LHCN-M2 (cell line): ENCODE measurements around the gene SSBP3. TPM values are rescaled to one million over a fixed set of nuclear protein-coding genes. Genes with fewer than 3 reads are reported as not detected.

Experiments
- DNase-seq: peaks from one replicate; pipeline ENCODE4 v3.0.0-alpha.2; 2012; ENCODE audit warnings: low read depth
- total RNA-seq: library from RNA; depleted of rRNA; stranded (reverse); fragments of >200 nt; gene quantifications from 2 replicates; pipeline ENCODE4 v1.2.3, GENCODE V29; 2014

SSBP3 gene
- total RNA-seq, 1 experiment from 2014 or later: 20.8 TPM

GRCh38 chr1:54287176-54287650 lies 119.0 kb downstream of the SSBP3 start:
- peak; percentile 66 for DNase-seq

DNA sequence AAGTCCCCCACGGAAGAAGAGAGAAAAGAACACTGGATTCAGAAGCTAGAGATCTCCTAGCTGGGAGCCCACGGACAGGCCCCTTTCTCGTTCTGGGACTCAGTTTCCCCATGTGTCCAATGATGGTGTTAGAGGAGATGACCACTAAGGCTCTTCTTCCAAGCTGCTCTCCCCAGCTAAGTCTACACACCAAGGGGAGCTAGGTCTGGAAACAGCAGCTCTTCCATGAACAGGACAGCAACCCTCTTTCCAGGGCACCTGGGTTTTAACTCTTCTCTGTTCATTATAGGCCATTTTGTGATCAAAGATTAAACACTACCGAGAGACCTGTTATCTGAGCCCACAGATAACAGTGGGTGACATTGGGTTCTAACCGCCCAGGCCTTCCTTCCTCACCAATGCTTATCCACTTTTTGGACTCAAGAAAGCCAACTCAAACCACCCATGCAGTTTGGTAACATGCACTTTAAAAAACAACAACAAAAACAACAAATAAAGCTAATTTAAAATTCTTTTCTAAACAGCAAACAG lies 120.3 kb downstream of the SSBP3 start:
- DNase-seq: no peak

GRCh38 chr1:54284781-54285529 lies 121.2 kb downstream of the SSBP3 start:
- no peak for DNase-seq

- DNase-seq: no peak
Observed at GRCh38 chr1:54283635-54284385, 122.4 kb downstream of the SSBP3 start.

- no peak for DNase-seq
Observed at GRCh38 chr1:54282101-54282847, 123.9 kb downstream of the SSBP3 start.

- DNase-seq: peak; percentile 69
Observed at GRCh38 chr1:54280651-54281050, 125.5 kb downstream of the SSBP3 start.

- no peak for DNase-seq
Observed at GRCh38 chr1:54279457-54279856, 126.7 kb downstream of the SSBP3 start.

DNA sequence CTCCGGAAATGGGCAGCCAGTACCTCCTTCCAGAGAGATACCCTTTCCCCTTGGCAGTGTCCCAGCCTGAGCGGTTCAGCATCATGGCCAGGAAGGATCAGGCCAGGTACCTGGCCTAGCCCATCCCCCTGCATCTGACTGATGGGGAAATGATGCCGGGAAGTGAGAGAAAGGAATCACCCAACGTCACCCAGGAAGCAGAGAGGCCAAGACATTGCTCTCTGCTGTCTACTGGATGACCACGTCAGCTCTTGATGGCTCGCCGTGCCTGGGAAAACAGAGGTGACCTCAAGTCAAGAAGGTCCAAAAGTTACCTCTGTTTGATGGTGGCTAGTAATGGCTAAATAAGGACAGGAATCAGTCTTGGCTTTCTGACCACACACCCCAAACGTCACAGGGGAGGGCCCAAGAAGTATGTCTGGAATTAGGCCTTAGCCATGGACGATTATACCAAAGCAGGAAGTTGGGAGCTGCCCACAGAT lies 127.2 kb downstream of the SSBP3 start:
- peak; percentile 59 for DNase-seq

DNA sequence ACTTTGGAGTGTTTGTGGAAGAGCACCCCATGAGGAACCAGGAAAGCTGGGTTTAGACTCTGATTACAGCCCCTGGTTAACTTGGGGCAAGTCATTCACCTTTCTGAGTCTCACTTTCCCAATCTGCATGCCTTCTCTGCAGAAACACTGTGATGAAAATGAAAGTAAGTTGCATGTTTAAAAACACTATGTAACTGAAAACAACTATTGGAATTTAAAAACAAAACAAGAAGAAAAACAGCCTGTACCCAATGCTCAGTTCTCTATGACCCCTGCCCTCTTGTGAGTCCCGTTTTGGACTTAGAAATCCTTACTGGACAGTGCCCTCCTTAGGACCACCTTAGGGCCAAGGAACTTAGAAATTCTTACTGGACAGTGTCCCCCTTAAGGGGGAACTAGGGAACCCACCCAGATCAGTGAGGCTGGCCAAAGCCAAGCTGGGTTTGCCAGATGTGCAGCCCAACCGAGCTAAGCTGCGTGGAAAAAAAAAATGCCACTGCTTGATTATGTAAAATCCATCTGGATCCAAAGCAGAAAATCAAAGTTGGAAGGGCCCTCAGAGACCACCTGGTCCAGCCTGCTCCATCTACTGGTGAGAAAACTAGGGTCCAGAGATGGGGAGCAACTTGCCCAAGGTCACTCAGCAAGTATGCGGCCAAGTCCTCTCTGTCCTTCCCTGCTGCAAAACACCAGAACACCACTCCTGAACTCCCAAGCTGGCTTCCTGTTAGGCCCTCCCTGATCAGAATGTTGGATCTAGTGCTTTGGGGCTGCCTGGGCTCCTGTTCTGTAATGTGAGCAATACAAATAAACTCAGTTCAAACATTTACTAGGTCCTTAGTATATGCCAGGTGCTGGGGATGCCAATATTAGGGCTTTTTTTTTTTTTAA lies 128.5 kb downstream of the SSBP3 start:
- DNase-seq: no peak

DNA sequence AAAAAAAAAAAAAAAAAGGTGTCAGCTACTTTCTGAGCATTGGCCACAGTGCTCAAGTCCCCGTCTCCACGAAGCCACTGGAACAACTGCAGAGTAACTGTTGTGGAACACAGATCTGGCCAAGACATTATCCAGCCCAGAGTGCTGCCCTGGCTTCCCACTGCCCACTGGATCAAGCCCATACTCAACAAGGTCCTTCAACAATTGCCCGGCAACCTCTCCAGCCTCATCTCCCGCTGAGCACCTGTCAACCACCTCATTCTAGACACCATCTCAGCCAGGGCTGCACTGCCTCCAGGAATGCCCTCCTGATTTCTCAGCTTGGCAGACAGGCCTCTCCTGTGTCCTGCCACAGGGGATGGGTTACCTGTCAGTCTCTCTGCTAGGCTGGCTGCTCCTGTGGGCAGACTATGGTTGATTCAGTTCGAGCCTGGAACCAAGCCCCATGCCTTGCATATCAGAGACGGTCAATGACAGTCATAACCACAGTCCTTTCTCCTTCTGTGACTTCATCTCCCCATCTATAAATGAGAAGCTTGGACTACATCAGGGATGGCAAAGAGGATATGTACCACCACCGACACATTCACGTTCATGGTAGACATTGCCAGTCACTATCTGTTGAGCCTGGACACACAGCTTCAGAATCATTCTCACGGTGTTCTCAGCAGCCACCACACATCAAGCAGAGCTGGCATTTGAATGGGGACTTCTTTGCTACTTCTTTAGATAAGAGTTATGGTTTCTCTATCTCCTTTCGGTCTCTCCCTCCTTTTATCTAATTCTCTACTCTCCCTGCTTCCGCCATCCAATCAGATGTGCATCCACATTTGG lies 129.4 kb downstream of the SSBP3 start:
- DNase-seq: no peak

DNA sequence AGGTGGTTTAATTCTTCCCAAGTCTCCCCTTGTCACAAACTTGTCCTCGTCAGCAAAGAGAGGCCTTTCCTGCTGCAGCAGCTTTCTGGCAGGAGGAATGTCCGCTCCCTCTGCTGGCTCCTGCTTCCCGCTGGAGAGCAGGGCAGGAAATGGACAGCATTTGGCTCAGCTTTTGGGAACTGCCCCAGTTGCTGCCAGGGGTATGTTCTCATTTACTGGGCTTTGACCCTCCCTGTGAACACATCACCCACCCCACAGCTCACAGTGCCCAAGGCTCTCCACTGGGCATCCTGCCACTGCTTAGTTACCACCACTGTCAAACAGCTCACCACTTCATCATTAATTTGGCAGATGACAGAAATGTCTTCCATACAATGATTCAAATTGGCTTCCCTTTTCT lies 130.8 kb downstream of the SSBP3 start:
- DNase-seq: peak; percentile 57

GRCh38 chr1:54274881-54275280 lies 131.3 kb downstream of the SSBP3 start:
- DNase-seq: no peak

DNA sequence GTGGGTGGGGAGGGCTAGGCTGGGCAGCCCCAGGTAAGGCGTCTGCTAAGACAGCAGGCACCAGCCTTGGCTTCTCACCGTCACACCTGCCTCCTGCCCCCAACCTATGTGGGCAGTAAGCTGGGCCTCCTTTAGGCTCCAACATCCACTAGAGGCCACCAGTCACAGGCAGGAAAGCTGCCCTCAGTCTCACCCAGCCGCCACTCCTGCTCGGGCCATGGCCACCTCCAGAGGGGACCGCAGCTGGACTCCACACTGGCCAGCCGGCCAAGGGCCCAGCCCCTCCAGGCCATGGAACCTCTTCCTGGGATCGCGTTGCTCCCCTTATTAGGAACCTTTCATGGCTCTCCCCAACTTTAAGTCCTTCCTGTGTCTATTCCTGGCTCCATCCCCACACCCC lies 131.7 kb downstream of the SSBP3 start:
- DNase-seq: no peak

DNA sequence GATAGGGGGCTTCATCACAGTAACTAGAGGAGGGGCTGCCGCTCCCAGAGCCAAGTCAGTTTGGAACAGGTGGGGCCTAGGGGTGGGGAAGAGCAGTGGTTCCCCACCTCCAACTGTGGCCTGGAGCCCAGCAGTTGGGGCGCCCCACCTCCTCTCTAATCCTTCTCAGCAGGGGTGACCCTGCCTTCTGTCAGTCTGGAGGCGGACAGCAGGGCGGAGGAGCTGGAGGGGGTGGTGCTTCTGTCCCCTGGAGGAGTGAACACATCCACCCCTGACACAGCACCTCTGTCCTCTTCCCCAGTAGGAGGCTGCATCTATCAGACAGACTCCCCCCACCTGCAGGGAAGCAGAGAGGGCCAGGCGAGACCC lies 132.4 kb downstream of the SSBP3 start:
- DNase-seq: peak; percentile 75

DNA sequence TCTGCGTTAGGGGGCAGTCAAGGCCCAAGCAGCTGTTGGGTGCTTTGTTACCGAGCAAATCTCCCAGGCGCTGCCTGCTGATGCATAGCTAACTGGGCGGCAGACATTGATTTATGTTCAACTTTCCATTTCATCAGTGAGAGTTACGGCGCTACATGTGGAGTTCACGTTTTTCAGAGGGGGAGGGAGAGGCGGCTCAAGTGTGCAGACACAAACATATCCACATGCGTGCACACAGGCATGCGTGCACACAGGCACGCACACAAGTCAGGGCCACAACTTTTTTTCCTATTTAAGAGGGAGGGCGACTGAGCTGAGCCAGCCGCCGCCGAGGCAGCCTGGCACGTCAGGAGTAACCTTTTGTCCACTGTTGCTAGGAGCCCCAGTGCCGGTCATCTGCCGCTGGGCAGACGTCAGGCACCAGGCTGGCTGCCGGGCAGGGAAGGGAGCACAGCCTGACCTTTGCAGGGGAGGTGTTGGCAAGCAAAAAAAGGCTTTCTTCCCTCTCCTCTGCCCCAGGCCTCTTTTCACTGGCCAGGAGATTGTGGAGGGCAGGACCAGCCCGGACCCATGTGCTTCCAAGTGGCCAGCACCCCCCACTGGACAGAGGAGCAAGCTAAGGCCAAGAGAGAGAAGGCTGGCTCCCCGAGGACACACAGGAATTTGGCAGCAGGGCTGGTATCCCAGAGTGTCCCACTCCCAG lies 133.0 kb downstream of the SSBP3 start:
- DNase-seq: peak; percentile 91

- DNase-seq: no peak
Observed at GRCh38 chr1:54272772-54273091, 133.5 kb downstream of the SSBP3 start.

GRCh38 chr1:54272134-54272533 lies 134.1 kb downstream of the SSBP3 start:
- no peak for DNase-seq

GRCh38 chr1:54271341-54271740 lies 134.9 kb downstream of the SSBP3 start:
- DNase-seq: no peak

DNA sequence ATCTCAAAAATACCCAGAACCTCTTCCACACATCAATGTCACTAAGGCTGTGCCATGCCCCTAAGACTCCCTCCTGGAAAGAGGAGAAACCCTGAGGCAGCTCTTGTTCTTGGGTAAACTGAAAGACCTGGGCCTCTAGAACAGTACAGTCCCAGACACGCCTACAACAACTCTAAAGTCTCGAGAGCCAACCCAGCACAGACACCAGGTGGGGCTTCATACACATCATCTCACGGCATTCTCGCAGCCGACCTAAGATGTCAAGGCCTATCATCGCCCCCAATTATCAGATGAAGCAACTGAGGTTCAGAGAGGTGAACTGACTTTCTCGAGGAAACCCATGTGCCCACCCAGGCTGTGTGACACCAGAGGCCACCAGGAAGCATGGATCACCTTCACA lies 135.7 kb downstream of the SSBP3 start:
- no peak for DNase-seq
